Peyer's patch (tissue), 4 donors: ENCODE data around the gene UGT1A7. TPM values are rescaled to one million over a fixed set of nuclear protein-coding genes. Genes with fewer than 3 reads are reported as not detected.

ENCODE experiments used
- DNase-seq, 3 donors: peaks; one replicate each; pipeline ENCODE4 v3.0.0-alpha.2; 2017 to 2019
- H3K27ac ChIP-seq, 4 donors: fragments of 200-600 bp; sonication (generic); one replicate each; pipeline ENCODE4 v1.5.1; 2016 to 2019
- H3K27me3 ChIP-seq, 2 donors: fragments of 200-600 bp; sonication (generic); one replicate each; pipeline ENCODE4 v1.5.1; 2019
- H3K36me3 ChIP-seq, 3 donors: fragments of 200-600 bp; sonication (generic); one replicate each; pipeline ENCODE4 v1.5.1; 2016 to 2019
- H3K4me1 ChIP-seq, 4 donors: fragments of 200-600 bp; sonication (generic); one replicate each; pipeline ENCODE4 v1.5.1; 2016 to 2019
- H3K4me3 ChIP-seq, 4 donors: fragments of 200-600 bp; sonication (generic); 1 replicate in 3 of 4; 2 replicates in 1 of 4; pipeline ENCODE4 v1.5.1; 2016 to 2019; ENCODE audit warnings: mild to moderate bottlenecking in 1 of 4
- H3K9me3 ChIP-seq, 4 donors: fragments of 200-600 bp; sonication (generic); one replicate each; pipeline ENCODE4 v1.5.1; 2016 to 2019; ENCODE audit warnings: mild to moderate bottlenecking in 1 of 4
- CTCF ChIP-seq, 6 experiments: fragments of 450-650 bp in 4 of 6; fragments of 200-600 bp in 2 of 6; sonication (generic) in 1 of 6; IDR thresholded peaks; one replicate each; pipeline ENCODE4 v1.5.1; 2017 to 2019; ENCODE audit warnings: antibody characterized with exemption in 6 of 6, mild to moderate bottlenecking in 3 of 6, moderate library complexity in 1 of 6
- POLR2A ChIP-seq, 2 donors: fragments of 450-650 bp; IDR thresholded peaks; one replicate each; pipeline ENCODE4 v1.5.1; 2017; ENCODE audit warnings: antibody characterized with exemption in 2 of 2, mild to moderate bottlenecking in 2 of 2, moderate library complexity in 2 of 2
- total RNA-seq, 4 donors: library from RNA; depleted of rRNA; stranded (reverse); fragments of >200 nt; gene quantifications; one replicate each; pipeline ENCODE4 v1.1.0, GENCODE V29; 2016

Gene UGT1A7
- total RNA-seq, 4 donors from 2014 or later, result 8.3 to 33.9 (median 25.0) TPM

- no peaks in the 10 kb centered on the region for H3K27me3 ChIP-seq
- no peaks in the 10 kb centered on the region for H3K4me1 ChIP-seq
- TF ChIP-seq CTCF (IDR thresholded peaks at IDR 0.05), result no peak
- TF ChIP-seq POLR2A (IDR thresholded peaks at IDR 0.05), result no peak
- peak in 2 of 3 donors; percentile 6 to 17 for DNase-seq
- no peaks in the 10 kb centered on the region for H3K36me3 ChIP-seq
- no peaks in the 10 kb centered on the region for H3K9me3 ChIP-seq
- no peak overlapping the region for H3K4me3 ChIP-seq
- no peak overlapping the region for H3K27ac ChIP-seq
Measured at GRCh38 chr2:233810385-233810784, 128.7 kb downstream of the UGT1A7 start.

DNA sequence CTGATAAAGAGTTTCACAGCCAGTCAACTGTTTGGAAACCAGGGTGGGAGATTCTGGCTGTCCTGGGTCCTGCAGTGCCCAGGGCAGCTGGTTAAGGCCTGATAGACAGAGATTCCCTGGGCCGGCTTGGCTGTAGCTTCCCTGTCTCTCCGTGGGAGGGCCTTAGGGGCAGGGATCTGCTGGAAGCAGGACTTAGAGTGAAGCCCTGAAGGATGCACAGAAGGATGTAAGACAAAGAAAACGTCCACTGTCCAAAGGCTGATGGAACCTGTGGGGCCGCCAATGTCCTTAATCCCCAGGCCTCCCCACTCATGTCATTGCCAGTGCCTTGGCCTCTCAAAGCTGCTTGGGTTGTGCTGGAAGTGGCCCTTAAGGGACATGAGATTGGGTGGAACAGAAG is 129.4 kb downstream of the UGT1A7 start:
- no peaks in the 10 kb centered on the region for H3K9me3 ChIP-seq
- H3K27ac ChIP-seq, result no peak overlapping the region
- no peaks in the 10 kb centered on the region for H3K4me1 ChIP-seq
- TF ChIP-seq CTCF (IDR thresholded peaks at IDR 0.05), result no peak
- no peaks in the 10 kb centered on the region for H3K27me3 ChIP-seq
- no peak overlapping the region for H3K4me3 ChIP-seq
- DNase-seq, result peak in 2 of 3 donors; percentile 10 to 13
- no peaks in the 10 kb centered on the region for H3K36me3 ChIP-seq

GRCh38 chr2:233811732-233812131 is 130.0 kb downstream of the UGT1A7 start:
- Histone ChIP-seq H3K27ac (no peak overlapping the region), H3K36me3 (no peaks in the 10 kb centered on the region), H3K4me1 (no peaks in the 10 kb centered on the region), H3K9me3 (no peaks in the 10 kb centered on the region), H3K4me3 (no peak overlapping the region), H3K27me3 (no peaks in the 10 kb centered on the region)
- no peak for TF ChIP-seq POLR2A (IDR thresholded peaks at IDR 0.05)
- peak in 2 of 3 donors; percentile 35 to 40 for DNase-seq

GRCh38 chr2:233813236-233814055 is 131.7 kb downstream of the UGT1A7 start:
- H3K4me3 ChIP-seq, result no peak overlapping the region
- no peaks in the 10 kb centered on the region for H3K9me3 ChIP-seq
- no peaks in the 10 kb centered on the region for H3K4me1 ChIP-seq
- TF ChIP-seq CTCF (IDR thresholded peaks at IDR 0.05) (no peak), POLR2A (IDR thresholded peaks at IDR 0.05) (no peak)
- H3K27ac ChIP-seq, result no peak overlapping the region
- no peaks in the 10 kb centered on the region for H3K36me3 ChIP-seq
- DNase-seq, result peak in 2 of 3 donors; percentile 15 to 17
- no peaks in the 10 kb centered on the region for H3K27me3 ChIP-seq

DNA sequence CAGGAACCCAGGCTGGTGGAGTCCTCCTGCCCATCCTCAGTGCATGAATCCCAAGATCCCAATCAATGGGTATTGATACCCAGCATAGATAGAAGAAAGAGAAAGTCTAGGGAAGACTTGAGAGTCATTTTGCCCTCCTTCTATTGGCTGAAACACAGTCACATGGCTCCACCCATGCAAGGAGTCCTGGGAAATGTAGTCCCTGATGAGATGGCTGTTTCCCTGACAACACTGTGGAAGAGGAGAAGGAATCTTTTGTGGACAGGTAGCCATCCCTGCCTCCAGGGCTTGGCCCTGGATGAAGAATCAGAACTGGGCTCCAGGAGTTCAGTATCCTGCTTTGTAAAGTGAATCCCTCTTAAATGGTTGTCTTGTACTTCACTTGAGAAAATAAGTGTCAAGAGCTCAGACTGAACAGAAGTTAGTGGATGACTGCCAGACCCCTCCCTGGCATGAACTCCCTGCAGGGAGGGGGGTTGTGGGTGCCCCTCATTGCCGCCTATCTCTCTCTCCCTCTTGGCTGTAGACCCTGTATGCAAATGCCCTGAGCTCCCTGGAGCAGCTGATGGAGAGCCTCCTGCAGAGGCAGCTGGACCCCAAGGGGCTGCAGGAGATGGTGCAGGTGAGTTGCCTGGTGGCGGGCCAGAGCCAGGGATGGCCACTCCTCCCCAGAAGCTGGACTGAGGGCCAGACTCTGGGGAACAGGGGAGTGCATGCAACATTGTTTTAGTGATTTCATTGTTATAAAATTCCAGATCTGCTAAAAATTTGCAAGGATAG is 132.5 kb downstream of the UGT1A7 start:
- TF ChIP-seq CTCF (IDR thresholded peaks at IDR 0.05), result no peak
- TF ChIP-seq POLR2A (IDR thresholded peaks at IDR 0.05), result no peak
- peak in 2 of 3 donors; percentile 27 to 35 for DNase-seq
- no peaks in the 10 kb centered on the region for H3K4me1 ChIP-seq
- H3K27ac ChIP-seq, result no peak overlapping the region
- H3K36me3 ChIP-seq, result no peaks in the 10 kb centered on the region
- no peak overlapping the region for H3K4me3 ChIP-seq
- no peaks in the 10 kb centered on the region for H3K27me3 ChIP-seq
- no peaks in the 10 kb centered on the region for H3K9me3 ChIP-seq

DNA sequence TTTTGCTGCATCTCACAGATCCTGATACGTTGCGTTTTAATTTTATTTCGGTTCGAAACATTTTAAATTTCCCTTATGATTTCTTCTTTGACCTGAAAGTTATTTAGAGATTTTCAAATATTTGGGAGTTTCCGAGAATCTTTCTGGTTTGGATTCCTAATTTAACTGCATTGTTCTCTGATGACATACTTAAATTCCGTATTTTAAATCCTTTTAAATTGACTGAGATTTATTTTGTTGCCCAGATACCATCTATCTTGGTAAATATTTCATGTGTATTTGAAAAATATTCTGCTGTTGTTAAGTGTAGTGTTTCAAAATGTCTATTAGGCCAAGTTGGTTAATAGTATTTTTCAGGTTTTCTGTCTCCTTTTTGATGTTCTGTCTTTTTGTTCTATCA is 134.2 kb downstream of the UGT1A7 start:
- no peak overlapping the region for H3K27ac ChIP-seq
- no peaks in the 10 kb centered on the region for H3K27me3 ChIP-seq
- no peaks in the 10 kb centered on the region for H3K9me3 ChIP-seq
- no peak overlapping the region for H3K4me3 ChIP-seq
- no peak for TF ChIP-seq CTCF (IDR thresholded peaks at IDR 0.05)
- no peak for TF ChIP-seq POLR2A (IDR thresholded peaks at IDR 0.05)
- no peaks in the 10 kb centered on the region for H3K36me3 ChIP-seq
- DNase-seq, result no peak
- H3K4me1 ChIP-seq, result no peaks in the 10 kb centered on the region
